GM12874 (cell line): Measurements from ENCODE around the gene SMAD7.

Experiments used
- TF ChIP-seq, protein P1 (sequence below): IDR thresholded peaks from 2 replicates; pipeline ENCODE4 v1.5.1; 2011; ENCODE audit warnings: low read depth, mild to moderate bottlenecking, control low read depth, low read length, moderate library complexity; ENCODE audit not compliant: insufficient read depth

Gene SMAD7

DNA sequence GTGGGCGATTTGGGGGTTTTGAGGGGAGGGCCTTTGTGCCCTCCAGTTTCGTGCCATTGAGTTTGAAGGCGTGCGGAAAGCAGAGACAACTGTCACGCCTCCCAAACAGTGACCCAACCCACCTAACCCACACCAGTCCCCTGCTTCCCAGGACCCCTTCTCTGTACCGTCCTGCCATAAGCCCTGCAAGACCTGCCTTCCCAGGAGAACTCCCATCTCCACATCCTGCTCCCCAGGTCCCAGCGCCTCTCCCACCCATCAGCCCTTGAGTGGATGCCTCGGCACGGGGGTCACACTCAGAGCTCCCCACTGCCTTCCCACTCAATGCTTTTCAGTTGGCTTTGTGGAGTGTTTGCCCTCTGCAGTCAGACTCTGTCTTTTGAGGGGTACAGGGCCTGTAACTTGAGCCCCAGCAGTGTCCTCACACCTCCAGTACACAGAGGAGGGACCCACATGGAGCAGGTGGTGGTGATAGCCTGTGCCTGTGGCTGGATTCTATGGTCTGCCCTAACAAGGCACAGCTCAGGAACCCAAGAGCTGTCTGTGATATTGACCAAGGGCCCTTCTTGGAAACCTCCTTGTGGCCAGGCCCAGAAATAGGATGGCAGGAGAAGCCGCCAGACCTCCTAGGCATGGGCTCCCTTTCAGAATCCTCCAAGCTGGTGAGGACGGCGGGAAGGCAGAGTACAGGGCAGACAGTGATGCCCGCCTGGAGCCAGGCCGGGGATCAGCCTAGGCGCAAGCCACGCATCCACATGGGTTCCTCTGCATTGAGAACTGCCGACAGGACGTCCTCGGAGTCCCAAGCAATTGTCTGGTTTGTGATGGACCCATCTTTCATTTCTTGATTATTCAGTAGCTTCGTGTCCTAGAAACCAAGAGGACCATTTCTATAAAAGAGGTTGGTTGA is 44.4 kb upstream of the SMAD7 start:
- TF ChIP-seq, protein P1, sequence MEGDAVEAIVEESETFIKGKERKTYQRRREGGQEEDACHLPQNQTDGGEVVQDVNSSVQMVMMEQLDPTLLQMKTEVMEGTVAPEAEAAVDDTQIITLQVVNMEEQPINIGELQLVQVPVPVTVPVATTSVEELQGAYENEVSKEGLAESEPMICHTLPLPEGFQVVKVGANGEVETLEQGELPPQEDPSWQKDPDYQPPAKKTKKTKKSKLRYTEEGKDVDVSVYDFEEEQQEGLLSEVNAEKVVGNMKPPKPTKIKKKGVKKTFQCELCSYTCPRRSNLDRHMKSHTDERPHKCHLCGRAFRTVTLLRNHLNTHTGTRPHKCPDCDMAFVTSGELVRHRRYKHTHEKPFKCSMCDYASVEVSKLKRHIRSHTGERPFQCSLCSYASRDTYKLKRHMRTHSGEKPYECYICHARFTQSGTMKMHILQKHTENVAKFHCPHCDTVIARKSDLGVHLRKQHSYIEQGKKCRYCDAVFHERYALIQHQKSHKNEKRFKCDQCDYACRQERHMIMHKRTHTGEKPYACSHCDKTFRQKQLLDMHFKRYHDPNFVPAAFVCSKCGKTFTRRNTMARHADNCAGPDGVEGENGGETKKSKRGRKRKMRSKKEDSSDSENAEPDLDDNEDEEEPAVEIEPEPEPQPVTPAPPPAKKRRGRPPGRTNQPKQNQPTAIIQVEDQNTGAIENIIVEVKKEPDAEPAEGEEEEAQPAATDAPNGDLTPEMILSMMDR = no peak

DNA sequence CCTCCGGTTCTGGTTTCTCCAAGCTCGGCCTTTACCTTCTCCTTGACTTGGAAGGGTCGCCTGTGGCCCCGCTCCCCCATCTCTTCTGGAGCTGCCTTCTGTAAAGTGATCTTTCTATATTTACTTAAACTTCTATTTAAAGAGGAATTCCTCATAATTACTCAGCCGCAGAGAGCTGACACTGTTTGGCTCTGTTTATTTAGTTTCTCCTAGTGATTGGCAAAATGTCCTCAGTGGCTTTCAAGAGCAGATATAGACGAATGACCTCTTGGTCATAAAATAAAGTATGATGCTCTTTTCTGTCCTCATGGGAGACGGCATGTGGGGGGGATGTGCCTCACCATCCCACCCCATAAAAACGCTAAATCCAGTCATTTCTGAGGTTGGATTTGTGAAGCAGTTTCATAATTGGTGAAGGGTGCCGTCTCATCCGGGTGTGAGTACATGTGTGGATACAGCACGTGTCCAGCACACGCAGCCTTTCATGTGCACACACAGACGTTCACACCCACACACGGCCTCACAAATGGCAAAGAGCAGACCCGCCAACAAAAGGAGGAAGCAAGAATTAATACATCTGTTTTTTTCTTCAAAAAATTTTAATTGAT is 43.4 kb upstream of the SMAD7 start:
- TF ChIP-seq, protein P1 = no peak

DNA sequence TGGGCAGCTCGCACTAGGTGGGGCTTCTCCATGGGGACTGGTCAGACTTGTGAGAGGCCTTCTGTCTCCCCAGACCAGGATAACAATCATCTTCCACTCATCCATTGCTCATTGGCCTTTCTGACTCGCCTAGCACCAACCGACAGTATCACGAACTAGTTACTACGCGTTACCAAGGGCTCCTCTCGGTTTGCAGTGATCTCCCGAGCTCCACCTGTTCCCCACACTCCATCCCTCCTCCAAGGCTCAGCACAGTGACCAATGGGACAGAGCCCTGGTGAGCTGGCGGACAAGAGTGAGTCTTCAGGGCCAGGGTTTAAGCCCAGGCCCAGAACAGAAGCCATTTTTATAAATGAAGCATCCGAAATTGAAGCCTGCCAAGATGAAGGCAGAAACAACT is 42.8 kb upstream of the SMAD7 start:
- TF ChIP-seq, protein P1 = no peak

DNA sequence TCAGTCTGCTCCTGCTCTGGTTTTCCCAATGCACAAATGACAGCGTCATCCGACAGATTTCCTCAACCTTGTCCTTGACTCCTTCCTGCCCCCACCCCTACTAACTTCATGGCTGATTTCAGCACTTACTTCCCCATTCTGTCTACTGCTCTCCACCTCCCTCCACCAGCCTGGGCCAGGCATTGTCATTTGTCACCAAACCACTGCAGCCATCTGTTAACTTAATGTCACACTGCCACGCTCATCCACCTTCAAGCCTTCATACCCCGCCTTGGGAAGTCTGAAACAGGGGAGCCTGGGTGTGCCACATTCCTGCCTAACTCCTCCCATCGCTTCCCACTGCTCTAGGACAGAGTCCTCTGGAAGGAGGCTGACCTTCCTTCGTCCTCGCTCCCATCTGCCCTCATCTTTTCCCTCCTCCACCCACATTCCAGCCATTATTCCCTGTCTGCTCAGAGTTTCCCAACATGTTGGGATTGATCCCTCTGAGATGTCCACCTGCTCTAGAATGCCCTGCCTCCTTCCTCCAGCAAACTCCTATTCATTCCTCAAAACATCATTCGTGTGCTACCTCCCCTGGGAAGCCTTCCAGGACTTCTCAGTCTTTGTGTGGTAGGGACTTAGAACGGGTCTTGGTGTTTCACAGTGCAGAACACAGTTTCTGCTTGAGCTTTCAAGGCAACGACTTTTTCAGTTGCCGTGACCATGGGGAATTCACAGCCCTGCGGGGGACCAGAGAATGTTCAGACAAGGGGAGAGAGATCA is 42.2 kb upstream of the SMAD7 start:
- TF ChIP-seq, protein P1 = no peak

DNA sequence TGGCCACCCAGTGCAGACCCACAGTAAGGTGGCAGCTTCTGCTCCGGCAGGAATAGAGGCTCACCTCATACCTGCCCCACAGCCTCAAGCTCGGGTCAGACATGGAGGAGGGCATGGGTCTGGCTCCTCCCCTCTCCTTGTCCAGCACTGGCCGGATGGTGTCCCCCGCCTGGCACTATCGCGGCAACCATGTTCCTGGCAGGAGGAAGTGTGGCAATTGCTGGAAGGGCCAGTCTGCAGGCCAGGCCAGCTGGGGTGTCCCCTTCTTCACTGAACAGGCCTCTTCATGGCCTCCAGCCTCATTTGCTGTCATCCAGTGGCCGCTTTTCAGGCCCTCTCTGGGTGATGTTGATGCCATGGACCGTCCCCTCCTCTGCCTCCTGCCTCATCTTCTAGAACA is 41.4 kb upstream of the SMAD7 start:
- TF ChIP-seq, protein P1 = no peak

DNA sequence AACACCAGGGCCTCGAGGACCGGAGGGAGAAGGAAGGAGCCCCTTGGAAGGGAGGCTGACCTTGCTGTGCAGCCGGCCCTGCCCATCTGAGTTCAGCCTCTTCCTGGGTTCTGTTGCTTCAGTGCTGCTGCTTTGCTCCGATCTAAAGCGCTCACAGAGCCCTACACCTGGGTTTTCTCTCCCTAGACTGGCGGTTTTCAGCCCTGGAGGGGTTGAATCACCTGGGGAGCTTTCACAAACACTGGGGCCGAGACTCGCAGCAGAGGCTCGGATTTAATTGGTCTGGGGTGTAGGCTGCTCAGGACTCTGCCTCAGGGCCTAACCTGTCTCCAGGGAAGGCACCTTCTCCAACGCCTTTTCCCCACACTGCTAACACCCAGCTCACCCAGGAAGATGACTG is 40.9 kb upstream of the SMAD7 start:
- TF ChIP-seq, protein P1 = no peak

DNA sequence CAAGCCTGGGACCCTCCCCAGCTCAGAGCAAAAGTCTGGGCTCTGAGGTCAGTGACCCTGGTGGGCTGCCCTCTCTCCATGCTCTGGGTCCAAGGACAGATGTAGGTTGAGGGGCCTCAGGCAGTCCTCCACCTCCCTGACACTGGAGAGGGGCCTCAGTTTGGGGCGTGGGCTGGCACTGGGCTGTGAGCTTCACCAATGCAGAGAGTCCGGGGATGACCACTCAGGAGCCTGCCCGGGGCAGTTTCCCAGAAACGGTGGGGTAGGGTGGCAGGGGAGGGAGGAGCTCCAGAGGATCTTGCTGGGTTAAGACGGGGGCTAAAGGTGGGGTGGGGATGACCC is 40.5 kb upstream of the SMAD7 start:
- TF ChIP-seq, protein P1 = no peak
